Activated CD8-positive, alpha-beta T cell treated with anti-CD3 and anti-CD28 coated beads for 36 hours (primary cell): ENCODE measurements around the gene PRKCZ. TPM values are rescaled to one million over a fixed set of nuclear protein-coding genes. Genes with fewer than 3 reads are reported as not detected.

Experiments used
- ATAC-seq: fragments of 200-7000 bp; cut with Tn5 transposase; one replicate; pipeline ENCODE4 v1.10.0; 2021; ENCODE audit warnings: mild to moderate bottlenecking, moderate library complexity
- CTCF ChIA-PET: fragments of 350-600 bp; sonication (Branson Sonifier 250); formaldehyde crosslinking; loops from one replicate; lab custom pipeline; 2021; ENCODE audit warnings: antibody characterized with exemption; lab: Charles Lee
- POLR2A ChIA-PET: fragments of 350-600 bp; sonication (Branson Sonifier 250); formaldehyde crosslinking; loops from one replicate; lab custom pipeline; 2021; ENCODE audit warnings: antibody characterized with exemption; lab: Charles Lee
- DNase-seq: peaks from one replicate; pipeline ENCODE4 v3.0.0-alpha.2; 2020
- H3K27ac Mint-ChIP-seq: one replicate; pipeline ENCODE4 v1.8.0; 2021; ENCODE audit warnings: mild to moderate bottlenecking, mixed read lengths
- H3K27me3 Mint-ChIP-seq: one replicate; pipeline ENCODE4 v1.8.0; 2021; ENCODE audit warnings: mixed read lengths
- H3K36me3 Mint-ChIP-seq: one replicate; pipeline ENCODE4 v1.8.0; 2021; ENCODE audit warnings: low read depth, mixed read lengths
- H3K4me1 Mint-ChIP-seq: one replicate; pipeline ENCODE4 v1.8.0; 2021; ENCODE audit warnings: low read depth, mixed read lengths
- H3K4me3 Mint-ChIP-seq: one replicate; pipeline ENCODE4 v1.8.0; 2021; ENCODE audit warnings: mild to moderate bottlenecking, moderate library complexity, mixed read lengths
- H3K9me3 Mint-ChIP-seq: one replicate; pipeline ENCODE4 v1.8.0; 2021; ENCODE audit warnings: mixed read lengths
- CTCF ChIP-seq: fragments of 200-600 bp; IDR thresholded peaks from one replicate; pipeline ENCODE4 v1.8.0; 2022; ENCODE audit warnings: antibody characterized with exemption, mild to moderate bottlenecking
- intact Hi-C: fragments of 100-400 bp; cut with micrococcal nuclease; formaldehyde crosslinking; loops from one replicate; pipeline ENCODE4 v1.10.0; 2022
- total RNA-seq, 2 experiments: library from RNA; stranded (reverse); gene quantifications; one replicate each; pipeline ENCODE4 v1.2.3, GENCODE V29; 2021

The PRKCZ gene
- total RNA-seq, 2 experiments from 2014 or later: 15.4 to 15.7 TPM

- intact Hi-C loops: no loop called here
- DNase-seq (no peak), ATAC-seq (no peak)
- Mint-ChIP-seq H3K4me1 (no peaks in the 10 kb centered on the region), H3K9me3 (peaks cover under 1% of the 10 kb centered on the region), H3K27me3 (no peaks in the 10 kb centered on the region), H3K36me3 (peaks cover 17% of the 10 kb centered on the region), H3K27ac (no peak overlapping the region), H3K4me3 (no peak overlapping the region)
- TF ChIP-seq CTCF: no peak
- ChIA-PET POLR2A (no interaction called here), CTCF (no interaction called here)
Measured at GRCh38 chr1:2060535-2060934, 10.3 kb downstream of the PRKCZ start.

GRCh38 chr1:2061065-2061778 lies 11.0 kb downstream of the PRKCZ start:
- Mint-ChIP-seq H3K36me3 (peaks cover 23% of the 10 kb centered on the region), H3K4me3 (no peak overlapping the region), H3K27me3 (no peaks in the 10 kb centered on the region), H3K27ac (no peak overlapping the region), H3K9me3 (peaks cover 6% of the 10 kb centered on the region), H3K4me1 (no peaks in the 10 kb centered on the region)
- POLR2A ChIA-PET: no interaction called here
- DNase-seq (no peak), ATAC-seq (no peak)
- CTCF ChIA-PET: no interaction called here
- no peak for TF ChIP-seq CTCF
- intact Hi-C loops: no loop called here

GRCh38 chr1:2065699-2066098 lies 15.5 kb downstream of the PRKCZ start:
- ATAC-seq: no peak
- Mint-ChIP-seq H3K27ac (no peak overlapping the region), H3K27me3 (no peaks in the 10 kb centered on the region), H3K4me3 (no peak overlapping the region), H3K4me1 (no peaks in the 10 kb centered on the region), H3K9me3 (peaks cover 6% of the 10 kb centered on the region), H3K36me3 (peaks cover 20% of the 10 kb centered on the region)
- no peak for DNase-seq
- POLR2A ChIA-PET: no interaction called here
- TF ChIP-seq CTCF: no peak
- intact Hi-C loops: no loop called here
- CTCF ChIA-PET: no interaction called here

- ChIA-PET POLR2A (no interaction called here), CTCF (no interaction called here)
- H3K36me3 Mint-ChIP-seq: peaks cover 18% of the 10 kb centered on the region
- no peak for ATAC-seq
- intact Hi-C loops: no loop called here
- no peak for TF ChIP-seq CTCF
- H3K27me3 Mint-ChIP-seq: no peaks in the 10 kb centered on the region
- DNase-seq: no peak
- H3K4me3 Mint-ChIP-seq: no peak overlapping the region
- peaks cover 6% of the 10 kb centered on the region for H3K4me1 Mint-ChIP-seq
- peaks cover 6% of the 10 kb centered on the region for H3K9me3 Mint-ChIP-seq
- no peak overlapping the region for H3K27ac Mint-ChIP-seq
Measured at GRCh38 chr1:2067393-2067792, 17.2 kb downstream of the PRKCZ start.

GRCh38 chr1:2067981-2068380 lies 17.8 kb downstream of the PRKCZ start:
- ATAC-seq: no peak
- Mint-ChIP-seq H3K9me3 (peaks cover 6% of the 10 kb centered on the region), H3K4me1 (peaks cover 9% of the 10 kb centered on the region), H3K27ac (no peak overlapping the region), H3K4me3 (no peak overlapping the region), H3K27me3 (no peaks in the 10 kb centered on the region), H3K36me3 (peaks cover 15% of the 10 kb centered on the region)
- DNase-seq: no peak
- ChIA-PET POLR2A (no interaction called here), CTCF (no interaction called here)
- TF ChIP-seq CTCF: no peak
- intact Hi-C loops: no loop called here
